HG03025 (cell line): Measurements from ENCODE around the gene SCMH1.
"Not testable (repeated sequence)": the region's sequence is repeated elsewhere in the genome, so short reads cannot be mapped to it uniquely, and the experiment has no call there.

ENCODE experiments used
- ATAC-seq: cut with Tn5 transposase; IDR thresholded peaks from one replicate; pipeline ENCODE4 v1.9.1; 2021; ENCODE audit warnings: mild to moderate bottlenecking, moderate library complexity; ENCODE audit not compliant: unreplicated experiment, low FRiP score

SCMH1 gene

GRCh38 chr1:41217441-41217840, 24.7 kb downstream of the SCMH1 start:
- ATAC-seq: no peak

GRCh38 chr1:41215623-41216022, 26.5 kb downstream of the SCMH1 start:
- no peak for ATAC-seq

GRCh38 chr1:41213341-41213740, 28.8 kb downstream of the SCMH1 start:
- no peak for ATAC-seq

- ATAC-seq: not testable (repeated sequence)
Measured at GRCh38 chr1:41211608-41212007, 30.5 kb downstream of the SCMH1 start.

- not testable (repeated sequence) for ATAC-seq
Measured at GRCh38 chr1:41207053-41207452, 35.1 kb downstream of the SCMH1 start.

GRCh38 chr1:41200728-41201127, 41.4 kb downstream of the SCMH1 start:
- no peak for ATAC-seq

GRCh38 chr1:41199375-41199774, 42.7 kb downstream of the SCMH1 start:
- no peak for ATAC-seq

- no peak for ATAC-seq
Measured at GRCh38 chr1:41192456-41193178, 49.5 kb downstream of the SCMH1 start.

GRCh38 chr1:41184446-41184845, 57.7 kb downstream of the SCMH1 start:
- no peak for ATAC-seq

GRCh38 chr1:41178230-41178629, 63.9 kb downstream of the SCMH1 start:
- not testable (repeated sequence) for ATAC-seq

GRCh38 chr1:41175546-41175945, 66.6 kb downstream of the SCMH1 start:
- no peak for ATAC-seq

- ATAC-seq: no peak
Measured at GRCh38 chr1:41174170-41174569, 67.9 kb downstream of the SCMH1 start.

GRCh38 chr1:41173651-41174050, 68.5 kb downstream of the SCMH1 start:
- no peak for ATAC-seq

- no peak for ATAC-seq
Measured at GRCh38 chr1:41171266-41171874, 70.7 kb downstream of the SCMH1 start.

GRCh38 chr1:41169799-41170180, 72.3 kb downstream of the SCMH1 start:
- no peak for ATAC-seq

- no peak for ATAC-seq
Measured at GRCh38 chr1:41169066-41169798, 72.9 kb downstream of the SCMH1 start.

- no peak for ATAC-seq
Measured at GRCh38 chr1:41167667-41168066, 74.4 kb downstream of the SCMH1 start.

GRCh38 chr1:41164727-41165126, 77.4 kb downstream of the SCMH1 start:
- ATAC-seq: no peak

- ATAC-seq: no peak
Measured at GRCh38 chr1:41162441-41162840, 79.7 kb downstream of the SCMH1 start.

- ATAC-seq: no peak
Measured at GRCh38 chr1:41161846-41162245, 80.3 kb downstream of the SCMH1 start.

GRCh38 chr1:41160498-41161110, 81.5 kb downstream of the SCMH1 start:
- ATAC-seq: no peak
